Spleen (tissue), 7 donors: ENCODE results near the gene TMEM212.

Experiments
- POLR2A ChIP-seq, 3 donors: fragments of 450-650 bp; IDR thresholded peaks; one replicate each; pipeline ENCODE4 v1.5.1; 2017; ENCODE audit warnings: antibody characterized with exemption in 3 of 3, mild to moderate bottlenecking in 1 of 3
- TF ChIP-seq, protein P1 (sequence below), 11 experiments: fragments of 200-600 bp in 7 of 11; fragments of 450-650 bp in 4 of 11; sonication (generic) in 4 of 11; IDR thresholded peaks in 8 of 11; conservative IDR thresholded peaks in 3 of 11; 1 replicate in 7 of 11; 2 replicates in 4 of 11; pipeline versions ENCODE4 v1.4.0 to v1.8.0; 2016 to 2021; ENCODE audit warnings: antibody characterized with exemption in 11 of 11, inconsistent platforms in 4 of 11, mild to moderate bottlenecking in 1 of 11
- donor health status: DM: no; HTN: no; CAD: no; lungs with moderate emphysema.
- donor health status: DM: no; HTN: no; CAD: no.
- donor health status: DM: no; HTN: no; CAD: no.

DNA sequence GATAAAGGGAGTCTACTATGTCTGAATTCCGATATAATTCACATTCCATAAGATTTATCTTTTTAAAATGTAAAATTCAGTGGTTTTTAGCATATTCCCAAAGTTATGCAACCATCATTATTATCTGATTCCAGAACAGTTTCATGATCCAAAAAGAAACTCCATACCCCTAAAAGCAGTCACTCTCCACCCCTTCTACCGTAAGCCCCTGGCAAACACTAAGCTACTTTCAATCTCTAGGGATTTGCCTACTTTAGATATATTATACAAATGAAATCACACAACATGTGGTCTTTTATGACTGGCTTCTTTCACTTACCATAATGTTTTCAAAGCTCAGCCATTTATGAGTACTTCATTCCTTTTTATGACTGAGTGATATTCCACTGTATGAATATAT lies 65.6 kb downstream of the TMEM212 start:
- TF ChIP-seq, protein P1, sequence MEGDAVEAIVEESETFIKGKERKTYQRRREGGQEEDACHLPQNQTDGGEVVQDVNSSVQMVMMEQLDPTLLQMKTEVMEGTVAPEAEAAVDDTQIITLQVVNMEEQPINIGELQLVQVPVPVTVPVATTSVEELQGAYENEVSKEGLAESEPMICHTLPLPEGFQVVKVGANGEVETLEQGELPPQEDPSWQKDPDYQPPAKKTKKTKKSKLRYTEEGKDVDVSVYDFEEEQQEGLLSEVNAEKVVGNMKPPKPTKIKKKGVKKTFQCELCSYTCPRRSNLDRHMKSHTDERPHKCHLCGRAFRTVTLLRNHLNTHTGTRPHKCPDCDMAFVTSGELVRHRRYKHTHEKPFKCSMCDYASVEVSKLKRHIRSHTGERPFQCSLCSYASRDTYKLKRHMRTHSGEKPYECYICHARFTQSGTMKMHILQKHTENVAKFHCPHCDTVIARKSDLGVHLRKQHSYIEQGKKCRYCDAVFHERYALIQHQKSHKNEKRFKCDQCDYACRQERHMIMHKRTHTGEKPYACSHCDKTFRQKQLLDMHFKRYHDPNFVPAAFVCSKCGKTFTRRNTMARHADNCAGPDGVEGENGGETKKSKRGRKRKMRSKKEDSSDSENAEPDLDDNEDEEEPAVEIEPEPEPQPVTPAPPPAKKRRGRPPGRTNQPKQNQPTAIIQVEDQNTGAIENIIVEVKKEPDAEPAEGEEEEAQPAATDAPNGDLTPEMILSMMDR (IDR thresholded peaks at IDR 0.05 in 8 of 11, conservative IDR thresholded peaks at IDR 0.05 in 3 of 11): no peak
- TF ChIP-seq POLR2A (IDR thresholded peaks at IDR 0.05): no peak
